HUDEP-2 (cell line): ENCODE measurements around the gene ZBTB39.
"Not testable (repeated sequence)": the region's sequence is repeated elsewhere in the genome, so short reads cannot be mapped to it uniquely, and the experiment has no call there.

Experiments used
- DNase-seq, 76 experiments: peaks; one replicate each; lab custom pipeline; 2025; ENCODE audit not compliant: unreplicated experiment in 76 of 76; lab: John Stamatoyannopoulos, UW

ZBTB39 gene

GRCh38 chr12:57003395-57003794 is 3.0 kb downstream of the ZBTB39 start:
- no peak for DNase-seq

- peak in 61 of 76 experiments; percentile 17 to 78 (median 53) for DNase-seq
These were observed 4.9 kb downstream of the ZBTB39 start for GRCh38 chr12:57001448-57001906.

- no peak for DNase-seq
These were observed 6.0 kb downstream of the ZBTB39 start for GRCh38 chr12:57000393-57000792.

- DNase-seq: no peak
These were observed 6.9 kb downstream of the ZBTB39 start for GRCh38 chr12:56999456-56999855.

- no peak for DNase-seq
These were observed 7.4 kb downstream of the ZBTB39 start for GRCh38 chr12:56998981-56999380.

- no peak for DNase-seq
These were observed 8.0 kb downstream of the ZBTB39 start for GRCh38 chr12:56998316-56998715.

- no peak for DNase-seq
These were observed 9.4 kb downstream of the ZBTB39 start for GRCh38 chr12:56996793-56997545.

- DNase-seq: no peak
These were observed 10.3 kb downstream of the ZBTB39 start for GRCh38 chr12:56995930-56996496.

- DNase-seq: no peak
These were observed 11.0 kb downstream of the ZBTB39 start for GRCh38 chr12:56995201-56995929.

- DNase-seq: no peak
These were observed 12.1 kb downstream of the ZBTB39 start for GRCh38 chr12:56994231-56994746.

- no peak for DNase-seq
These were observed 13.0 kb downstream of the ZBTB39 start for GRCh38 chr12:56993346-56993745.

- peak in 2 of 76 experiments; percentile 11 to 19 for DNase-seq
These were observed 14.8 kb downstream of the ZBTB39 start for GRCh38 chr12:56991319-56992246.

- DNase-seq: peak in 2 of 76 experiments; percentile 5 to 9
These were observed 15.6 kb downstream of the ZBTB39 start for GRCh38 chr12:56990648-56991318.

- DNase-seq: no peak
These were observed 16.3 kb downstream of the ZBTB39 start for GRCh38 chr12:56989861-56990610.

- DNase-seq: peak in 60 of 76 experiments; percentile 2 to 74 (median 43)
These were observed 18.1 kb downstream of the ZBTB39 start for GRCh38 chr12:56988207-56988739.

GRCh38 chr12:56987551-56988053 is 18.7 kb downstream of the ZBTB39 start:
- DNase-seq: peak in 63 of 76 experiments; percentile 3 to 79 (median 53)

- no peak for DNase-seq
These were observed 19.3 kb downstream of the ZBTB39 start for GRCh38 chr12:56987011-56987410.

GRCh38 chr12:56985714-56986113 is 20.6 kb downstream of the ZBTB39 start:
- not testable (repeated sequence) for DNase-seq
